NOMO-1 (cell line): Measurements from ENCODE around the gene CAMKK1.

Experiments used
- DNase-seq, 2 experiments: peaks; one replicate each; lab custom pipeline; 2025; ENCODE audit not compliant: unreplicated experiment in 2 of 2; lab: John Stamatoyannopoulos, UW

CAMKK1 gene

GRCh38 chr17:3918372-3919122, 25.7 kb upstream of the CAMKK1 start:
- DNase-seq: no peak

- peak; percentile 49 to 76 for DNase-seq
These were observed 24.6 kb upstream of the CAMKK1 start for GRCh38 chr17:3917391-3917931.

- DNase-seq: peak; percentile 66 to 76
These were observed 24.0 kb upstream of the CAMKK1 start for GRCh38 chr17:3916825-3917224.

- peak; percentile 90 to 97 for DNase-seq
These were observed 23.3 kb upstream of the CAMKK1 start, which contains the start of gene P2RX1 for GRCh38 chr17:3915995-3916696. Gene P2RX1 (minus strand): TSS chr17:3916465. CDS start chr17:3916225, 240 bp downstream.

GRCh38 chr17:3915581-3915994, 22.7 kb upstream of the CAMKK1 start:
- peak in 1 of 2 experiments; percentile 16 for DNase-seq

- peak; percentile 54 to 69 for DNase-seq
These were observed 21.4 kb upstream of the CAMKK1 start for GRCh38 chr17:3914312-3914670.

- peak; percentile 85 to 87 for DNase-seq
These were observed 20.9 kb upstream of the CAMKK1 start for GRCh38 chr17:3913531-3914311.

GRCh38 chr17:3912827-3913226, 20.0 kb upstream of the CAMKK1 start:
- DNase-seq: no peak

GRCh38 chr17:3911271-3912053, 18.6 kb upstream of the CAMKK1 start:
- peak; percentile 82 to 83 for DNase-seq

GRCh38 chr17:3910420-3911270, 17.8 kb upstream of the CAMKK1 start:
- no peak for DNase-seq

GRCh38 chr17:3909257-3909656, 16.4 kb upstream of the CAMKK1 start:
- DNase-seq: no peak

GRCh38 chr17:3907483-3908216, 14.8 kb upstream of the CAMKK1 start:
- no peak for DNase-seq

GRCh38 chr17:3906881-3907280, 14.0 kb upstream of the CAMKK1 start:
- no peak for DNase-seq

GRCh38 chr17:3905017-3905520, 12.2 kb upstream of the CAMKK1 start:
- no peak for DNase-seq

- no peak for DNase-seq
These were observed 11.6 kb upstream of the CAMKK1 start for GRCh38 chr17:3904501-3904900.

GRCh38 chr17:3903881-3904290, 11.0 kb upstream of the CAMKK1 start:
- no peak for DNase-seq

- no peak for DNase-seq
These were observed 10.4 kb upstream of the CAMKK1 start for GRCh38 chr17:3903051-3903825.

GRCh38 chr17:3900646-3901045, 7.8 kb upstream of the CAMKK1 start:
- no peak for DNase-seq
